Activated CD4-positive, alpha-beta T cell treated with anti-CD3 and anti-CD28 coated beads for 36 hours (primary cell): ENCODE measurements around the gene PTP4A2. TPM values are rescaled to one million over a fixed set of nuclear protein-coding genes. Genes with fewer than 3 reads are reported as not detected.

Experiments
- ATAC-seq: fragments of 200-7000 bp; cut with Tn5 transposase; one replicate; pipeline ENCODE4 v1.10.0; 2021; ENCODE audit warnings: mild to moderate bottlenecking, moderate library complexity
- CTCF ChIA-PET: fragments of 350-600 bp; sonication (Branson Sonifier 250); formaldehyde crosslinking; loops from one replicate; lab custom pipeline; 2021; ENCODE audit warnings: antibody characterized with exemption; lab: Charles Lee
- POLR2A ChIA-PET: fragments of 350-600 bp; sonication (Branson Sonifier 250); formaldehyde crosslinking; loops from one replicate; lab custom pipeline; 2021; ENCODE audit warnings: antibody characterized with exemption, inconsistent platforms; lab: Charles Lee
- DNase-seq: peaks from one replicate; pipeline ENCODE4 v3.0.0-alpha.2; 2020
- H3K27ac Mint-ChIP-seq: one replicate; pipeline ENCODE4 v1.8.0; 2021; ENCODE audit warnings: mixed read lengths
- H3K27me3 Mint-ChIP-seq: one replicate; pipeline ENCODE4 v1.8.0; 2021; ENCODE audit warnings: mixed read lengths
- H3K36me3 Mint-ChIP-seq: one replicate; pipeline ENCODE4 v1.8.0; 2021; ENCODE audit warnings: low read depth, mixed read lengths
- H3K4me1 Mint-ChIP-seq: one replicate; pipeline ENCODE4 v1.8.0; 2021; ENCODE audit warnings: mixed read lengths
- H3K4me3 Mint-ChIP-seq: one replicate; pipeline ENCODE4 v1.8.0; 2021; ENCODE audit warnings: mild to moderate bottlenecking, moderate library complexity, mixed read lengths
- H3K9me3 Mint-ChIP-seq: one replicate; pipeline ENCODE4 v1.8.0; 2021; ENCODE audit warnings: low read depth, mixed read lengths
- intact Hi-C, 2 experiments: fragments of 100-400 bp; cut with DNase I in 1 of 2; cut with micrococcal nuclease in 1 of 2; formaldehyde crosslinking; loops; one replicate each; pipeline versions ENCODE4 v1.14.2 to v1.15.1; 2022 to 2024; cut with DNase I, micrococcal nuclease
- total RNA-seq, 2 experiments: library from RNA; stranded (reverse); gene quantifications; one replicate each; pipeline ENCODE4 v1.2.3, GENCODE V29; 2021

Gene PTP4A2
- total RNA-seq = 100 to 1,000 TPM; 279 to 314 TPM

DNA sequence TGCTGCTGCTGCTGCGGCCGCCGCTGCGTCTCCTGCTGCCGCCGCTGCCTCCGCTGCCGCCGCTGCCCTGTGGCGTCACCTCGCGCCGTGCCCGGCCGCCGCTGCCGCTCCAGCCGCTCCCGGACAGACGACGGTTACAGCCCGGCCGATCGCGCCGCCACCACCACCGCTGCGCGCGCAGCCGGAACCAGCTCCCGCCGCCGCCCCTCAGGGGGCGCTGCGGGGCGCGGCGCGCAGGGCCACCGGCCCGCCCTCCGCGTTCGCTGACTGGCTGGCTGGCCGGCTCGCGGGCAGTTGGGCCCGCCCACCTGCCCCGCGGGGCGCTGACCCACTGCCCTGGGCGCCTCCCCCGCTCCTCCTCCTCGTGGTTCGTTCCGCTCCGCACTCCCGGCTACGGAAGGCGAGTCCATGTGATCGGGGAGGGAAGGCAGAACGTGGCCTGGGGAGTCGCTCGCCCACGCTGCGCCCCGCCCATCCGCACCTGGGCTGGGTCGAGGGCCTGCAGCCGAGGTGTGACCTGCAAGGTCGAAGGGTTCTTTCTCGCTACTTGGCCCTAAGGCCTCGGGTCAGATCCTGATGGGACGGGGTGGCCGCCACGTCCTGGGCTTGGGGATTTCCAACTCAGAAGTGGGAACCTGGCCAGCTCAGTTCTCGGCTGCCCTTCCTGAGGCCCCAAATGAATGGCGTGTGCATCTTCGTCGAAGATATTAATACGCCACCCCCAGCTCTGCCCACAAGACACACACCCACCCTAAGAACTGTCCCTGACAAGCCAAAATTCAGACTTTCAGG lies at the start of gene PTP4A2:
TSS of gene PTP4A2 (minus strand) at position 185 of the 792 bp plus-strand sequence. CDS start 19,303 bp downstream, outside the sequence.
- no peaks in the 10 kb centered on the region for H3K9me3 Mint-ChIP-seq
- CTCF ChIA-PET = interaction anchor here (0.5 to 9.2 kb wide), 14 partner anchors 8 to 169 kb away, joined by 3 to 175 read pairs (median 3); no protein-coding TSS in a partner anchor
- POLR2A ChIA-PET = interaction anchor here (0.6 to 3.3 kb wide), 7 partner anchors 17 to 156 kb away, joined by 3 to 41 read pairs (median 3); no protein-coding TSS in a partner anchor
- peaks cover 35% of the 10 kb centered on the region for H3K36me3 Mint-ChIP-seq
- ATAC-seq (peak; percentile 63), DNase-seq (peak; percentile 93)
- H3K27ac Mint-ChIP-seq = peak within 1 kb of the TSS; percentile 99
- H3K4me3 Mint-ChIP-seq = peak within 1 kb of the TSS; percentile 91
- H3K27me3 Mint-ChIP-seq = no peaks in the 10 kb centered on the region
- intact Hi-C loops = loop anchor here (1.0 to 10.0 kb wide), 10 partner anchors 18 to 1184 kb away; partner anchors contain the start of genes KHDRBS1 (in 1 of the 2), LAPTM5 (in 1 of the 2), PUM1 (in 1 of the 2) and SPOCD1 (in 1 of the 2)
- peaks cover 63% of the 10 kb centered on the region for H3K4me1 Mint-ChIP-seq

DNA sequence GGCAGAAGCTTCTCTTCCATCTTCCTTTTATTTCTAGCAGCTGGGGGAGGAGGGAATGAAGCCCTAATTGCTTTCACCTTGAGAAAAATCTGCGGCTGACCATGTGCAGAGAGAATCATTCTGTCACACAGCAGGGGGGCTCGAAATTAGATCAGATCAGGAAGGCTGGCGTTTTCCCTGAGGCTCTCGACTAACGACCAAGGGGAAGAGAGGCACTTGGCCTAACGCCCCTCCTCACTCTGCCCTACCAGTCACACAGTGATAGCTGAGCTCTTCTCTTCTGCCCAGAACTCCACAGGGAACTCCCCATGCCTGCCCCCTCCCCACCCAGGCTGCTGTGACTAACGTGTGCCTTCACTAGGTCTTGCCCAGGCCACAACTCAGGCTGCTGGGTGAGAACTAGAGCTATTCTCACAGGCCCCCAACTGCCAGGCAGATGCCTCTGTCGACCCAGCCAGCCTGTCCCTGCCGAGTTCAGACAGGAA lies 49.0 kb upstream of the PTP4A2 start:
- intact Hi-C loops = no loop called here
- DNase-seq (peak; percentile 20), ATAC-seq (no peak)
- peaks cover 43% of the 10 kb centered on the region for H3K4me1 Mint-ChIP-seq
- POLR2A ChIA-PET = no interaction called here
- H3K36me3 Mint-ChIP-seq = no peaks in the 10 kb centered on the region
- H3K27me3 Mint-ChIP-seq = no peaks in the 10 kb centered on the region
- H3K9me3 Mint-ChIP-seq = no peaks in the 10 kb centered on the region
- no peak overlapping the region for H3K4me3 Mint-ChIP-seq
- CTCF ChIA-PET = interaction anchor here (0.7 to 1.0 kb wide), 2 partner anchors 36 to 127 kb away, joined by 3 to 4 read pairs; no protein-coding TSS in a partner anchor
- no peak overlapping the region for H3K27ac Mint-ChIP-seq

- H3K27me3 Mint-ChIP-seq = no peaks in the 10 kb centered on the region
- ATAC-seq (peak; percentile 68), DNase-seq (peak; percentile 21)
- peak overlapping the region; percentile 7 for H3K4me3 Mint-ChIP-seq
- POLR2A ChIA-PET = interaction anchor here (0.7 to 1.2 kb wide), 4 partner anchors 9 to 28 kb away, joined by 3 to 4 read pairs (median 3); partner anchors contain the start of gene KHDRBS1
- H3K27ac Mint-ChIP-seq = peak overlapping the region; percentile 94
- intact Hi-C loops = loop anchor here in 1 of 2 experiments (2.0 kb wide), 1 partner anchor 27 kb away; the partner anchor contains the start of gene KHDRBS1
- H3K4me1 Mint-ChIP-seq = peaks cover 58% of the 10 kb centered on the region
- no peaks in the 10 kb centered on the region for H3K36me3 Mint-ChIP-seq
- CTCF ChIA-PET = interaction anchor here (0.6 to 1.8 kb wide), 10 partner anchors 11 to 704 kb away, joined by 3 to 21 read pairs (median 4); partner anchors contain the start of gene KPNA6
- H3K9me3 Mint-ChIP-seq = no peaks in the 10 kb centered on the region
Measured at GRCh38 chr1:31985430-31985829, 47.3 kb upstream of the PTP4A2 start.

DNA sequence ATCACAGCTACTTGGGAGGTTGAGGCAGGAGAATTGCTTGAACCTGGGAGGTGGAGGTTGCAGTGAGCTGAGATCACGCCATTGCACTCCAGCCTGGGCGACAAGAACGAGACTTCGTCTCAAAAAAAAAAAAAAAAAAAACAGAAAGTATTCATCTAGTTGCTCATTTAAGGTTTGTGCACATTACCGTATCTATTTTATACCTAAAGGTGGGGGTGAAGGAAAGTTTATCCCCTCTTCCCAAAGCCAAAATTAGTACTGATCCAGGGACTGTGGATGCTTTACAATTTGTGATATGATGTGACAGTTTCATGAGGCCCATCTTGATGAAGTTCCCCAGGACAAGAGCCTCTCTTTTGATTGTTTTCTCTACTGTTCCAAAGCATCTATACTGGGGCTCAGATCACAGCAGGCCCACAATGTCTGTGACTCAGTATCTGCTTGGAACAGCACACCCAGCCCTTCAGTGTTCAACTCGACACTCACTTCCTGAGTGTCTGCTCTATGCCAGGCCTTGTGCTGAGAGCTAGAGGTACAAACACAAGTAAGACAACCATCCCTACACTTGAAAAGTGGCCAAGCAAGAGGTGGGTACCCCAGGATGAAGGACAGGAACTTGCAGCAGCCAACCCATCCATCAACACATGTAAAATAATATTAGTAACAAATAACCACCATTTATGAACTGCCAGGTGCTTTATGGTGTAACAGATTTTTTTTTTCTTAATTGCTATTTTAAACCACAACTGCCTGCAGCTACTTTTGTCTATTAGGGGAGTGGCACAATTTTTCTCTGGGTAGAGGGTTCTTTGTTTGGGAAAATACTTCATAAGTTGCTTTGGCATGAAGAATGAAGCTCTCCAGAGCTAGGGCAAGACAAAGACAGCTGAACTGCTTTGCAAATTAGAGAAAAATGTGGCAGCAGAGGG lies 46.5 kb upstream of the PTP4A2 start:
- peak overlapping the region; percentile 7 for H3K4me3 Mint-ChIP-seq
- peaks cover 51% of the 10 kb centered on the region for H3K4me1 Mint-ChIP-seq
- no peaks in the 10 kb centered on the region for H3K9me3 Mint-ChIP-seq
- DNase-seq (peak; percentile 67), ATAC-seq (peak; percentile 90)
- no peaks in the 10 kb centered on the region for H3K27me3 Mint-ChIP-seq
- intact Hi-C loops = loop anchor here in 1 of 2 experiments (2.0 kb wide), 1 partner anchor 28 kb away; the partner anchor contains the start of gene KHDRBS1
- ChIA-PET POLR2A (interaction anchor here (0.6 to 1.2 kb wide), 6 partner anchors 10 to 51 kb away, joined by 3 to 7 read pairs (median 4); partner anchors contain the start of gene KHDRBS1), CTCF (interaction anchor here (0.6 to 1.8 kb wide), 10 partner anchors 11 to 705 kb away, joined by 3 to 21 read pairs (median 4); partner anchors contain the start of gene KPNA6)
- H3K36me3 Mint-ChIP-seq = no peaks in the 10 kb centered on the region
- peak overlapping the region; percentile 94 for H3K27ac Mint-ChIP-seq

- Mint-ChIP-seq H3K27me3 (no peaks in the 10 kb centered on the region), H3K4me1 (peaks cover 48% of the 10 kb centered on the region), H3K4me3 (peak overlapping the region; percentile 24), H3K36me3 (no peaks in the 10 kb centered on the region), H3K9me3 (no peaks in the 10 kb centered on the region), H3K27ac (peak overlapping the region; percentile 70)
- ChIA-PET POLR2A (interaction anchor here (0.6 kb wide), 1 partner anchor 15 kb away, joined by 7 read pairs; no protein-coding TSS in a partner anchor), CTCF (interaction anchor here (1.2 to 1.8 kb wide), 3 partner anchors 16 to 23 kb away, joined by 3 to 5 read pairs (median 3); no protein-coding TSS in a partner anchor)
- DNase-seq (peak; percentile 33), ATAC-seq (peak; percentile 33)
- intact Hi-C loops = no loop called here
Measured at GRCh38 chr1:31981972-31982371, 43.8 kb upstream of the PTP4A2 start.

GRCh38 chr1:31981456-31981839 lies 43.3 kb upstream of the PTP4A2 start:
- no peaks in the 10 kb centered on the region for H3K36me3 Mint-ChIP-seq
- H3K27ac Mint-ChIP-seq = peak overlapping the region; percentile 70
- intact Hi-C loops = no loop called here
- CTCF ChIA-PET = interaction anchor here (1.2 to 1.8 kb wide), 3 partner anchors 17 to 23 kb away, joined by 3 to 5 read pairs (median 3); no protein-coding TSS in a partner anchor
- no peaks in the 10 kb centered on the region for H3K9me3 Mint-ChIP-seq
- no peaks in the 10 kb centered on the region for H3K27me3 Mint-ChIP-seq
- POLR2A ChIA-PET = interaction anchor here (0.6 kb wide), 1 partner anchor 14 kb away, joined by 7 read pairs; no protein-coding TSS in a partner anchor
- DNase-seq = no peak
- peaks cover 45% of the 10 kb centered on the region for H3K4me1 Mint-ChIP-seq
- H3K4me3 Mint-ChIP-seq = no peak overlapping the region
- peak; percentile 24 for ATAC-seq

DNA sequence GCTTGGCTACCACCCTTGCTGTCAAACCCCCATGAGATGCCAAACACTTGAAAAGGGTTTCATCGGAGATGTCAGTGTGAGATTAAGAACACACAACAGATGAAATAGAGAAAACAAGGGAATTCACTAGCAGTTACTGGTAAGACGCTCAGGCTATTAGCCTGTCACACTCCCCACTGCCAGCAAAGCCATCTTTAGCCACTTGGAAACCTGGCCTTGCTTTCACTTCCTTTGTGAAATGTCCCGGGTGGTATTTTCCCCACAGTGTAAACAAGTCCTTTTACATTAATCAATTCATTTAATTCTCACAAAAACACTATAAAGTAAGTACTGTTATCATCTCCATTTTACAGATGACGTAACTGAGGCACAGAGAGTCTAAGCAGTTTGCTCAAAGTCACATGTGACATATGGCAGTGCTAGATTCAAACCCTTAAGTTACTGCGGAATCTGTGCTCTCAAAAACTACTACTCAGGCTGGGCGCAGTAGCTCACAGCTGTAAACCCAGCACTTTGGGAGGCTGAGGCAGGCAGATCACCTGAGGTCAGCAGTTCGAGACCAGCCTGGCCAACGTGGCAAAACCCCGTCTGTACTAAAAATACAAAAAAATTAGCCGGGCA lies 42.8 kb upstream of the PTP4A2 start:
- H3K36me3 Mint-ChIP-seq = no peaks in the 10 kb centered on the region
- H3K4me3 Mint-ChIP-seq = no peak overlapping the region
- H3K27me3 Mint-ChIP-seq = no peaks in the 10 kb centered on the region
- ChIA-PET CTCF (interaction anchor here (1.2 to 1.8 kb wide), 3 partner anchors 17 to 24 kb away, joined by 3 to 5 read pairs (median 3); no protein-coding TSS in a partner anchor), POLR2A (no interaction called here)
- no peak for ATAC-seq
- H3K9me3 Mint-ChIP-seq = no peaks in the 10 kb centered on the region
- DNase-seq = no peak
- peaks cover 45% of the 10 kb centered on the region for H3K4me1 Mint-ChIP-seq
- no peak overlapping the region for H3K27ac Mint-ChIP-seq
- intact Hi-C loops = no loop called here

GRCh38 chr1:31978843-31979400 lies 40.8 kb upstream of the PTP4A2 start:
- ATAC-seq (no peak), DNase-seq (no peak)
- no peaks in the 10 kb centered on the region for H3K27me3 Mint-ChIP-seq
- ChIA-PET POLR2A (no interaction called here), CTCF (no interaction called here)
- H3K27ac Mint-ChIP-seq = no peak overlapping the region
- intact Hi-C loops = no loop called here
- peaks cover 33% of the 10 kb centered on the region for H3K4me1 Mint-ChIP-seq
- H3K9me3 Mint-ChIP-seq = no peaks in the 10 kb centered on the region
- no peak overlapping the region for H3K4me3 Mint-ChIP-seq
- no peaks in the 10 kb centered on the region for H3K36me3 Mint-ChIP-seq

- no peaks in the 10 kb centered on the region for H3K9me3 Mint-ChIP-seq
- POLR2A ChIA-PET = no interaction called here
- intact Hi-C loops = no loop called here
- no peaks in the 10 kb centered on the region for H3K27me3 Mint-ChIP-seq
- H3K27ac Mint-ChIP-seq = peak overlapping the region; percentile 37
- CTCF ChIA-PET = interaction anchor here (1.4 kb wide), 1 partner anchor 33 kb away, joined by 7 read pairs; no protein-coding TSS in a partner anchor
- no peak for DNase-seq
- no peaks in the 10 kb centered on the region for H3K36me3 Mint-ChIP-seq
- ATAC-seq = no peak
- H3K4me3 Mint-ChIP-seq = no peak overlapping the region
- peaks cover 21% of the 10 kb centered on the region for H3K4me1 Mint-ChIP-seq
Measured at GRCh38 chr1:31977385-31978131, 39.4 kb upstream of the PTP4A2 start.
